ENCODE data around the gene ESPNL. TPM values are rescaled to one million over a fixed set of nuclear protein-coding genes. Genes with fewer than 3 reads are reported as not detected.
"Not testable (repeated sequence)": the region's sequence is repeated elsewhere in the genome, so short reads cannot be mapped to it uniquely, and the experiment has no call there.

ESPNL gene
- total and polyA plus RNA-seq, 5 experiments from 2014 or later, result 0.16 to 0.34 TPM; not detected in 3

- Mint-ChIP-seq H3K27ac (no peak overlapping the region), H3K9me3 (no peaks in the 10 kb centered on the region), H3K36me3 (peaks cover 0 to 53% (median 4%) of the 10 kb centered on the region in 3 donors), H3K27me3 (peaks cover 2 to 12% (median 7%) of the 10 kb centered on the region in 5 donors), H3K4me1 (peaks cover 0 to 22% (median 3%) of the 10 kb centered on the region in 4 donors), H3K4me3 (no peak overlapping the region)
- no peak for DNase-seq
- POLR2A ChIA-PET, result interaction anchor here (0.6 kb wide), 1 partner anchor 105 kb away, joined by 3 read pairs; no protein-coding TSS in a partner anchor
- no peak for ATAC-seq
These were observed 68.3 kb downstream of the ESPNL start for GRCh38 chr2:238168196-238169047.

- Mint-ChIP-seq H3K27ac (peak overlapping the region in 2 of 10 donors; percentile 29 to 40), H3K4me1 (peaks cover 0 to 26% (median 3%) of the 10 kb centered on the region in 4 donors), H3K27me3 (peaks cover 2 to 12% (median 7%) of the 10 kb centered on the region in 5 donors), H3K36me3 (peaks cover 0 to 59% (median 4%) of the 10 kb centered on the region in 3 donors), H3K9me3 (no peaks in the 10 kb centered on the region), H3K4me3 (no peak overlapping the region)
- POLR2A ChIA-PET, result no interaction called here
- no peak for ATAC-seq
- no peak for DNase-seq
These were observed 69.0 kb downstream of the ESPNL start for GRCh38 chr2:238169048-238169707.

GRCh38 chr2:238169708-238170251 lies 69.6 kb downstream of the ESPNL start:
- H3K9me3 Mint-ChIP-seq, result no peaks in the 10 kb centered on the region
- H3K4me1 Mint-ChIP-seq, result peaks cover 0 to 25% (median 1%) of the 10 kb centered on the region in 4 donors
- DNase-seq (no peak), ATAC-seq (no peak)
- H3K4me3 Mint-ChIP-seq, result no peak overlapping the region
- H3K27ac Mint-ChIP-seq, result peak overlapping the region in 2 of 10 donors; percentile 27 to 40
- H3K36me3 Mint-ChIP-seq, result peaks cover 0 to 65% (median 4%) of the 10 kb centered on the region in 3 donors
- POLR2A ChIA-PET, result no interaction called here
- H3K27me3 Mint-ChIP-seq, result peaks cover 2 to 7% (median 6%) of the 10 kb centered on the region in 5 donors

GRCh38 chr2:238170386-238171071 lies 70.4 kb downstream of the ESPNL start:
- ATAC-seq (no peak), DNase-seq (no peak)
- peak overlapping the region in 2 of 10 donors; percentile 40 to 46 for H3K27ac Mint-ChIP-seq
- H3K4me3 Mint-ChIP-seq, result no peak overlapping the region
- H3K36me3 Mint-ChIP-seq, result peaks cover 0 to 70% (median 4%) of the 10 kb centered on the region in 3 donors
- no peaks in the 10 kb centered on the region for H3K9me3 Mint-ChIP-seq
- peaks cover 0 to 19% (median 0%) of the 10 kb centered on the region in 4 donors for H3K4me1 Mint-ChIP-seq
- POLR2A ChIA-PET, result interaction anchor here (1.8 kb wide), 1 partner anchor 32 kb away, joined by 5 read pairs; no protein-coding TSS in a partner anchor
- no peaks in the 10 kb centered on the region for H3K27me3 Mint-ChIP-seq

GRCh38 chr2:238171072-238171431 lies 70.9 kb downstream of the ESPNL start:
- not testable (repeated sequence) for H3K9me3 Mint-ChIP-seq, DNase-seq, H3K4me3 Mint-ChIP-seq, H3K27me3 Mint-ChIP-seq, ATAC-seq
- POLR2A ChIA-PET, result interaction anchor here (1.8 kb wide), 1 partner anchor 32 kb away, joined by 5 read pairs; no protein-coding TSS in a partner anchor
- Mint-ChIP-seq H3K4me1 (peaks cover 0 to 19% (median under 1%) of the 10 kb centered on the region in 4 donors), H3K27ac (peak overlapping the region in 1 of 10 donors; percentile 46), H3K36me3 (peaks cover 0 to 73% (median 4%) of the 10 kb centered on the region in 3 donors)

GRCh38 chr2:238171575-238172187 lies 71.5 kb downstream of the ESPNL start:
- ATAC-seq (no peak), DNase-seq (no peak)
- POLR2A ChIA-PET, result interaction anchor here (1.8 kb wide), 1 partner anchor 31 kb away, joined by 5 read pairs; no protein-coding TSS in a partner anchor
- peaks cover 0 to 78% (median 4%) of the 10 kb centered on the region in 3 donors for H3K36me3 Mint-ChIP-seq
- peak overlapping the region in 1 of 10 donors; percentile 73 for H3K27ac Mint-ChIP-seq
- no peaks in the 10 kb centered on the region for H3K27me3 Mint-ChIP-seq
- H3K4me3 Mint-ChIP-seq, result no peak overlapping the region
- H3K4me1 Mint-ChIP-seq, result peaks cover 0 to 21% (median 2%) of the 10 kb centered on the region in 4 donors
- H3K9me3 Mint-ChIP-seq, result no peaks in the 10 kb centered on the region

- peaks cover 0 to 21% (median 2%) of the 10 kb centered on the region in 4 donors for H3K4me1 Mint-ChIP-seq
- peaks cover 4 to 85% (median 6%) of the 10 kb centered on the region in 3 donors for H3K36me3 Mint-ChIP-seq
- H3K27me3 Mint-ChIP-seq, result no peaks in the 10 kb centered on the region
- DNase-seq, result no peak
- POLR2A ChIA-PET, result interaction anchor here (1.8 kb wide), 1 partner anchor 30 kb away, joined by 5 read pairs; no protein-coding TSS in a partner anchor
- peak overlapping the region in 1 of 10 donors; percentile 40 for H3K4me3 Mint-ChIP-seq
- peak overlapping the region in 5 of 10 donors; percentile 27 to 83 (median 67) for H3K27ac Mint-ChIP-seq
- H3K9me3 Mint-ChIP-seq, result no peaks in the 10 kb centered on the region
- no peak for ATAC-seq
These were observed 72.3 kb downstream of the ESPNL start for GRCh38 chr2:238172439-238172838.

GRCh38 chr2:238173692-238174091 lies 73.6 kb downstream of the ESPNL start:
- H3K27me3 Mint-ChIP-seq, result no peaks in the 10 kb centered on the region
- DNase-seq (no peak), ATAC-seq (no peak)
- H3K4me1 Mint-ChIP-seq, result peaks cover 0 to 18% (median 2%) of the 10 kb centered on the region in 4 donors
- POLR2A ChIA-PET, result no interaction called here
- peak overlapping the region in 1 of 10 donors; percentile 28 for H3K4me3 Mint-ChIP-seq
- no peaks in the 10 kb centered on the region for H3K9me3 Mint-ChIP-seq
- H3K27ac Mint-ChIP-seq, result peak overlapping the region in 1 of 10 donors; percentile 67
- H3K36me3 Mint-ChIP-seq, result peaks cover 4 to 91% (median 6%) of the 10 kb centered on the region in 3 donors

- no peak for ATAC-seq
- H3K4me1 Mint-ChIP-seq, result peaks cover 0 to 16% (median 2%) of the 10 kb centered on the region in 4 donors
- DNase-seq, result no peak
- no peaks in the 10 kb centered on the region for H3K27me3 Mint-ChIP-seq
- H3K9me3 Mint-ChIP-seq, result no peaks in the 10 kb centered on the region
- POLR2A ChIA-PET, result no interaction called here
- H3K36me3 Mint-ChIP-seq, result peaks cover 6 to 91% (median 7%) of the 10 kb centered on the region in 3 donors
- no peak overlapping the region for H3K4me3 Mint-ChIP-seq
- no peak overlapping the region for H3K27ac Mint-ChIP-seq
These were observed 74.2 kb downstream of the ESPNL start for GRCh38 chr2:238174291-238174690.

- peaks cover 6 to 91% (median 7%) of the 10 kb centered on the region in 3 donors for H3K36me3 Mint-ChIP-seq
- H3K27ac Mint-ChIP-seq, result no peak overlapping the region
These were observed 74.6 kb downstream of the ESPNL start for GRCh38 chr2:238174701-238175100.

GRCh38 chr2:238176613-238177012 lies 76.5 kb downstream of the ESPNL start:
- H3K36me3 Mint-ChIP-seq, result peaks cover 6 to 96% (median 14%) of the 10 kb centered on the region in 3 donors
- peaks cover 0 to 10% (median 2%) of the 10 kb centered on the region in 4 donors for H3K4me1 Mint-ChIP-seq
- H3K9me3 Mint-ChIP-seq, result no peaks in the 10 kb centered on the region
- H3K27ac Mint-ChIP-seq, result peak overlapping the region in 6 of 10 donors; percentile 0 to 57 (median 17)
- H3K4me3 Mint-ChIP-seq, result peak overlapping the region in 1 of 10 donors; percentile 61
- POLR2A ChIA-PET, result no interaction called here
- H3K27me3 Mint-ChIP-seq, result no peaks in the 10 kb centered on the region
- ATAC-seq (no peak), DNase-seq (no peak)

More at GRCh38 chr2:238174701-238175100, 74.6 kb downstream of the ESPNL start:
- Mint-ChIP-seq H3K9me3 (no peaks in the 10 kb centered on the region), H3K4me1 (peaks cover 0 to 16% (median 2%) of the 10 kb centered on the region in 4 donors), H3K4me3 (no peak overlapping the region), H3K27me3 (no peaks in the 10 kb centered on the region)
- ATAC-seq, result no peak
- POLR2A ChIA-PET, result no interaction called here
- DNase-seq, result no peak

Measured in naive thymus-derived CD8-positive, alpha-beta T cell (primary cell).